Neural cell (in vitro differentiated cells): ENCODE data around the gene LGR5. TPM values are rescaled to one million over a fixed set of nuclear protein-coding genes. Genes with fewer than 3 reads are reported as not detected.

Experiments used
- H2AFZ ChIP-seq: fragments of 200-600, 300-800 bp; sonication (generic), shearing (Covaris generic); 2 replicates; pipeline ENCODE4 v1.6.0; 2014; ENCODE audit warnings: low read depth, mild to moderate bottlenecking, antibody characterized with exemption, low read length, moderate library complexity
- H3F3A ChIP-seq: fragments of 200-600 bp; shearing (Covaris generic); 2 replicates; pipeline ENCODE4 v1.6.1; 2016; ENCODE audit warnings: mild to moderate bottlenecking, moderate library complexity, mixed read lengths, antibody characterized with exemption, low read length; ENCODE audit not compliant: insufficient read depth, poor library complexity, severe bottlenecking
- H3K27ac ChIP-seq: fragments of 200-600, 300-800 bp; sonication (generic), shearing (Covaris generic); 2 replicates; pipeline ENCODE4 v1.5.1; 2014; ENCODE audit warnings: mild to moderate bottlenecking, low read length, moderate library complexity
- H3K27me3 ChIP-seq: fragments of 300-800, 200-600 bp; sonication (generic), shearing (Covaris generic); 2 replicates; pipeline ENCODE4 v1.6.0; 2014; ENCODE audit warnings: mild to moderate bottlenecking, low read depth, low read length, moderate library complexity; ENCODE audit not compliant: insufficient read depth
- H3K36me3 ChIP-seq: fragments of 300-800, 200-600 bp; sonication (generic), shearing (Covaris generic); 2 replicates; pipeline ENCODE4 v1.5.1; 2014; ENCODE audit warnings: mild to moderate bottlenecking, antibody characterized with exemption, low read length, moderate library complexity; ENCODE audit not compliant: insufficient read depth
- H3K4me2 ChIP-seq: fragments of 300-800, 200-600 bp; sonication (generic), shearing (Covaris generic); 2 replicates; pipeline ENCODE4 v1.6.0; 2014; ENCODE audit warnings: mild to moderate bottlenecking, low read length
- H3K4me3 ChIP-seq: fragments of 300-800, 200-600 bp; sonication (generic), shearing (Covaris generic); 2 replicates; pipeline ENCODE4 v1.5.1; 2014; ENCODE audit warnings: mild to moderate bottlenecking, low read length, moderate library complexity
- H3K79me2 ChIP-seq: fragments of 200-600 bp; shearing (Covaris generic); replicated peaks from 2 replicates; pipeline ENCODE4 v1.6.0; 2014; ENCODE audit warnings: mild to moderate bottlenecking, low read length, moderate library complexity; ENCODE audit not compliant: insufficient read depth
- H3K9ac ChIP-seq: fragments of 300-800, 200-600 bp; sonication (generic), shearing (Covaris generic); 2 replicates; pipeline ENCODE4 v1.6.1; 2016; ENCODE audit warnings: mild to moderate bottlenecking, low read length, mixed read lengths
- H3K9me2 ChIP-seq: fragments of 200-600 bp; shearing (Covaris generic); 2 replicates; pipeline ENCODE4 v1.6.1; 2016; ENCODE audit warnings: mild to moderate bottlenecking, low read length, mixed read lengths; ENCODE audit not compliant: insufficient read depth
- H3K9me3 ChIP-seq: fragments of 200-600, 300-800 bp; sonication (generic), shearing (Covaris generic); 2 replicates; pipeline ENCODE4 v1.6.1; 2016; ENCODE audit warnings: mild to moderate bottlenecking, mixed run types, low read length, moderate library complexity, mixed read lengths
- H4K20me1 ChIP-seq: fragments of 200-600 bp; shearing (Covaris generic); 2 replicates; pipeline ENCODE4 v1.6.1; 2016; ENCODE audit warnings: mild to moderate bottlenecking, mixed run types; ENCODE audit not compliant: insufficient read depth
- EP300 ChIP-seq: fragments of 450-650 bp; conservative IDR thresholded peaks from 2 replicates; pipeline ENCODE4 v1.6.1; 2014; ENCODE audit warnings: antibody characterized with exemption, mild to moderate bottlenecking, moderate library complexity; ENCODE audit not compliant: poor library complexity, severe bottlenecking
- EZH2 ChIP-seq: fragments of 200-600, 300-800 bp; shearing (Covaris generic), sonication (generic); IDR thresholded peaks from 2 replicates; pipeline ENCODE4 v1.6.1; 2014; ENCODE audit warnings: antibody characterized with exemption, low read length, borderline replicate concordance, mild to moderate bottlenecking; ENCODE audit not compliant: insufficient read depth, poor library complexity, severe bottlenecking
- MXI1 ChIP-seq: fragments of 450-650 bp; conservative IDR thresholded peaks from 2 replicates; pipeline ENCODE4 v1.6.1; 2014; ENCODE audit warnings: antibody characterized with exemption, mild to moderate bottlenecking; ENCODE audit not compliant: poor library complexity, severe bottlenecking
- POLR2AphosphoS5 ChIP-seq: IDR thresholded peaks from 2 replicates; pipeline ENCODE4 v1.6.1; 2012
- RAD21 ChIP-seq: fragments of 450-650 bp; conservative IDR thresholded peaks from 2 replicates; pipeline ENCODE4 v1.6.1; 2014; ENCODE audit warnings: antibody characterized with exemption, mild to moderate bottlenecking, moderate library complexity
- SMC3 ChIP-seq: fragments of 450-650 bp; conservative IDR thresholded peaks from 2 replicates; pipeline ENCODE4 v1.6.1; 2014; ENCODE audit warnings: antibody characterized with exemption, mild to moderate bottlenecking, moderate library complexity; ENCODE audit not compliant: poor library complexity
- TAF1 ChIP-seq: IDR thresholded peaks from 2 replicates; pipeline ENCODE4 v1.6.1; 2012; ENCODE audit warnings: low read depth
- polyA plus RNA-seq: library from polyadenylated mRNA; depleted of rRNA; stranded (reverse); fragments of >200 nt; gene quantifications from 2 replicates; pipeline ENCODE4 v1.2.3, GENCODE V29; 2014
- TF ChIP-seq, protein P1 (sequence below): IDR thresholded peaks from 2 replicates; pipeline ENCODE4 v1.6.1; 2012; ENCODE audit warnings: borderline replicate concordance
- TF ChIP-seq, protein P2 (sequence below): fragments of 450-650 bp; IDR thresholded peaks from 2 replicates; pipeline ENCODE4 v1.5.1; 2014; ENCODE audit warnings: antibody characterized with exemption, mild to moderate bottlenecking, moderate library complexity; ENCODE audit not compliant: poor library complexity, severe bottlenecking

Gene LGR5
- polyA plus RNA-seq, 1 donor from 2014 or later: 0.16 TPM

DNA sequence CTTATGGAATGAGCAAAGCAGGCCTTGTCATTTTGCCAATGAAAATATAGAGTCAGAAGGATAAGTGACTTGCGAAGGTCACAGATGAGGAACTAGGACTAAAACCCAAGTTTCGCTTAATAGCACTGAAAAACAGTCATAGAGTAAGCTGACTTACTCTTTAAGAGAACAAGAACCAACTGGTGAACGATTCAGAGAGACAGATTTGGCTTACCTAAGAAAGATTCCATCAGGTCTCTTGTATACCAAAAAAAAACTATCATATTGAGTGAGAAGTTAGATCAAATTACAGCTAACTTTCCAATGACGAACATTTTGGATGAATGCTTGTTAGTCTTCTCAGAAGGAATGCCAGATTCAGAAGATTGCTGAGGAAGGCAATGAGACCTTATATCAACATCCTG, 149.9 kb downstream of the LGR5 start:
- Histone ChIP-seq H3K27ac (no peak overlapping the region), H3F3A (no peaks in the 10 kb centered on the region), H4K20me1 (no peaks in the 10 kb centered on the region)

DNA sequence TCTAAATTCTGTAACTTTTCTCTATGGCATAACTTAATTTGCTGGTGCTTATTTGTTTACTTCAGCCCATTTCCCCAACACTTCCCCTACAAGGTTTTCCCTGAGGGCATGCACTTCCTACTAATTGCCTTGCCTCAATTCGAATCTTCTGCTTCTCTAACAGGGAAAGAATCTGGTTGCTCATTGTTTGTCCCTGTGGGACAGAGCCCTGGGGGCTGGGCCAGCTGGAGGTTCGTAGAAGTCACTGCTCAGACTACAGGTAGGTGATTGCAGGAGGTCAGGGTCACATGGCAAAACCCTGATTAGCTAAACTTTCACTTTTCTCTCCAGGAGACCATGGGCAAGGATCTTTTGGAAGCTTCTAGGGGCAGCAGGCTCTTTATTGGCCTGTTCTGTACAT, 152.0 kb downstream of the LGR5 start:
- Histone ChIP-seq H3K9ac (no peak overlapping the region), H3K79me2 (no peaks in the 10 kb centered on the region), H3K4me2 (no peak overlapping the region), H3K36me3 (no peaks in the 10 kb centered on the region), H3K9me2 (no peaks in the 10 kb centered on the region), H3F3A (no peaks in the 10 kb centered on the region), H3K27me3 (no peaks in the 10 kb centered on the region), H3K9me3 (no peaks in the 10 kb centered on the region), H4K20me1 (no peaks in the 10 kb centered on the region), H2AFZ (no peak overlapping the region), H3K27ac (no peak overlapping the region), H3K4me3 (no peak overlapping the region)
- TF ChIP-seq SMC3 (no peak), RAD21 (no peak), EP300 (no peak), MXI1 (no peak), POLR2AphosphoS5 (no peak), EZH2 (no peak), TAF1 (no peak)
- TF ChIP-seq, protein P1, sequence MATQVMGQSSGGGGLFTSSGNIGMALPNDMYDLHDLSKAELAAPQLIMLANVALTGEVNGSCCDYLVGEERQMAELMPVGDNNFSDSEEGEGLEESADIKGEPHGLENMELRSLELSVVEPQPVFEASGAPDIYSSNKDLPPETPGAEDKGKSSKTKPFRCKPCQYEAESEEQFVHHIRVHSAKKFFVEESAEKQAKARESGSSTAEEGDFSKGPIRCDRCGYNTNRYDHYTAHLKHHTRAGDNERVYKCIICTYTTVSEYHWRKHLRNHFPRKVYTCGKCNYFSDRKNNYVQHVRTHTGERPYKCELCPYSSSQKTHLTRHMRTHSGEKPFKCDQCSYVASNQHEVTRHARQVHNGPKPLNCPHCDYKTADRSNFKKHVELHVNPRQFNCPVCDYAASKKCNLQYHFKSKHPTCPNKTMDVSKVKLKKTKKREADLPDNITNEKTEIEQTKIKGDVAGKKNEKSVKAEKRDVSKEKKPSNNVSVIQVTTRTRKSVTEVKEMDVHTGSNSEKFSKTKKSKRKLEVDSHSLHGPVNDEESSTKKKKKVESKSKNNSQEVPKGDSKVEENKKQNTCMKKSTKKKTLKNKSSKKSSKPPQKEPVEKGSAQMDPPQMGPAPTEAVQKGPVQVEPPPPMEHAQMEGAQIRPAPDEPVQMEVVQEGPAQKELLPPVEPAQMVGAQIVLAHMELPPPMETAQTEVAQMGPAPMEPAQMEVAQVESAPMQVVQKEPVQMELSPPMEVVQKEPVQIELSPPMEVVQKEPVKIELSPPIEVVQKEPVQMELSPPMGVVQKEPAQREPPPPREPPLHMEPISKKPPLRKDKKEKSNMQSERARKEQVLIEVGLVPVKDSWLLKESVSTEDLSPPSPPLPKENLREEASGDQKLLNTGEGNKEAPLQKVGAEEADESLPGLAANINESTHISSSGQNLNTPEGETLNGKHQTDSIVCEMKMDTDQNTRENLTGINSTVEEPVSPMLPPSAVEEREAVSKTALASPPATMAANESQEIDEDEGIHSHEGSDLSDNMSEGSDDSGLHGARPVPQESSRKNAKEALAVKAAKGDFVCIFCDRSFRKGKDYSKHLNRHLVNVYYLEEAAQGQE: no peak
- TF ChIP-seq, protein P2, sequence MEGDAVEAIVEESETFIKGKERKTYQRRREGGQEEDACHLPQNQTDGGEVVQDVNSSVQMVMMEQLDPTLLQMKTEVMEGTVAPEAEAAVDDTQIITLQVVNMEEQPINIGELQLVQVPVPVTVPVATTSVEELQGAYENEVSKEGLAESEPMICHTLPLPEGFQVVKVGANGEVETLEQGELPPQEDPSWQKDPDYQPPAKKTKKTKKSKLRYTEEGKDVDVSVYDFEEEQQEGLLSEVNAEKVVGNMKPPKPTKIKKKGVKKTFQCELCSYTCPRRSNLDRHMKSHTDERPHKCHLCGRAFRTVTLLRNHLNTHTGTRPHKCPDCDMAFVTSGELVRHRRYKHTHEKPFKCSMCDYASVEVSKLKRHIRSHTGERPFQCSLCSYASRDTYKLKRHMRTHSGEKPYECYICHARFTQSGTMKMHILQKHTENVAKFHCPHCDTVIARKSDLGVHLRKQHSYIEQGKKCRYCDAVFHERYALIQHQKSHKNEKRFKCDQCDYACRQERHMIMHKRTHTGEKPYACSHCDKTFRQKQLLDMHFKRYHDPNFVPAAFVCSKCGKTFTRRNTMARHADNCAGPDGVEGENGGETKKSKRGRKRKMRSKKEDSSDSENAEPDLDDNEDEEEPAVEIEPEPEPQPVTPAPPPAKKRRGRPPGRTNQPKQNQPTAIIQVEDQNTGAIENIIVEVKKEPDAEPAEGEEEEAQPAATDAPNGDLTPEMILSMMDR: no peak

More for the DNA sequence above, 149.9 kb downstream of the LGR5 start:
- Histone ChIP-seq H3K9me2 (no peaks in the 10 kb centered on the region), H3K9me3 (no peaks in the 10 kb centered on the region), H3K4me3 (no peak overlapping the region), H3K79me2 (no peaks in the 10 kb centered on the region), H3K9ac (no peak overlapping the region), H3K36me3 (no peaks in the 10 kb centered on the region), H3K27me3 (no peaks in the 10 kb centered on the region), H2AFZ (no peak overlapping the region), H3K4me2 (no peak overlapping the region)
- TF ChIP-seq EZH2: no peak
- no peak for TF ChIP-seq POLR2AphosphoS5
- TF ChIP-seq MXI1: no peak
- no peak for TF ChIP-seq RAD21
- TF ChIP-seq, protein P2: no peak
- no peak for TF ChIP-seq TAF1
- TF ChIP-seq, protein P1: no peak
- no peak for TF ChIP-seq EP300
- no peak for TF ChIP-seq SMC3
